Stimulated activated CD4-positive, alpha-beta T cell treated with anti-CD3 and anti-CD28 coated beads, Interleukin-1b, Interleukin-23, amount 100 ng/mL, for 1 hour (primary cell): Measurements from ENCODE around the gene DHX9.
"Not testable (repeated sequence)": the region's sequence is repeated elsewhere in the genome, so short reads cannot be mapped to it uniquely, and the experiment has no call there.

Experiments
- DNase-seq, 2 donors: peaks; one replicate each; pipeline ENCODE4 v3.0.0-alpha.2; 2020; ENCODE audit warnings: low read depth in 2 of 2

DHX9 gene

GRCh38 chr1:182889997-182890396, 50.9 kb downstream of the DHX9 start:
- DNase-seq = no peak

- DNase-seq = no peak
These were observed 51.9 kb downstream of the DHX9 start for GRCh38 chr1:182890927-182891610.

GRCh38 chr1:182897696-182898095, 58.5 kb downstream of the DHX9 start:
- no peak for DNase-seq

GRCh38 chr1:182901946-182902345, 62.8 kb downstream of the DHX9 start:
- DNase-seq = not testable (repeated sequence)

- no peak for DNase-seq
These were observed 66.2 kb downstream of the DHX9 start for GRCh38 chr1:182905321-182905720.

GRCh38 chr1:182909578-182909977, 70.4 kb downstream of the DHX9 start:
- DNase-seq = no peak

GRCh38 chr1:182910143-182910542, 71.0 kb downstream of the DHX9 start:
- DNase-seq = no peak

GRCh38 chr1:182913401-182913800, 74.3 kb downstream of the DHX9 start:
- DNase-seq = no peak

- DNase-seq = no peak
These were observed 78.2 kb downstream of the DHX9 start for GRCh38 chr1:182917378-182917777.

GRCh38 chr1:182925661-182926060, 86.5 kb downstream of the DHX9 start:
- no peak for DNase-seq

GRCh38 chr1:182927693-182928433, 88.7 kb downstream of the DHX9 start:
- DNase-seq = no peak

GRCh38 chr1:182930985-182931384, 91.8 kb downstream of the DHX9 start:
- DNase-seq = no peak

- DNase-seq = no peak
These were observed 96.6 kb downstream of the DHX9 start for GRCh38 chr1:182935716-182936115.
